ENCODE data around the gene KCNJ12.

KCNJ12 gene

DNA sequence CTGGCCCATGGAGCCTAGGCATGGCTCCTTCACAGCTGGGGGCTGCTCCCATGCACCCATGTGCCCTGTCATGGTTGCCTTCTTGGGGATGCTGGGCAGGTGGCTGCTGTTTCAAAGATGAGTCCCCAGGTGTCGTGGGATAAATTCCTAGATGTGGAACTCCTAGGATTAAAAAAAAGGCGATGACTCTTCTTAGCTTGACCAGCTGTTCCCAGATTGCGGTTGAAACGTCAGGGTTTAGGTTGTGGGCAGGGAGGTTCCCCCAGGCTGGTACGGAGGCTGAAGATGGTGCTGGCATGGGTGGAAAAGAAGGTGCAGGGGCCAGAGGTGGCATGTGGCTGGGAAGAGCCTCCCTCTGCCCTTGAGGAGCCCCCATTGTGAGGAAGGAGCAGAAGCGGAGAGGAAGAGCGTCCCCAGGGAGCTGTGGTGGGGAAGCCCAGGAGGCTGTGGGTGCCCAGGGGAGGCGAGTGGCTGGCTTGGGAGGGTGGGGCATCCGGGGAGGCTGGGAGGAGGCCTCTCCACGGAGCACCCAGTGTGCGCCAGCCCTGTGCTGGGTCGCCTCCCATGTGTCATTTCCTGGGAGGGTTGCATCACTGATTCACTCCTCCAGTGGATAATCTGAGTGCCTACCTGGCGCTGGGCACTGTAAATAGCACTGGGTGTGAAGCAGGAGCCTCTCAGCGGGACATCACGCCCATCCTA, 7.5 kb upstream of the KCNJ12 start:
- TF ChIP-seq, protein P1, sequence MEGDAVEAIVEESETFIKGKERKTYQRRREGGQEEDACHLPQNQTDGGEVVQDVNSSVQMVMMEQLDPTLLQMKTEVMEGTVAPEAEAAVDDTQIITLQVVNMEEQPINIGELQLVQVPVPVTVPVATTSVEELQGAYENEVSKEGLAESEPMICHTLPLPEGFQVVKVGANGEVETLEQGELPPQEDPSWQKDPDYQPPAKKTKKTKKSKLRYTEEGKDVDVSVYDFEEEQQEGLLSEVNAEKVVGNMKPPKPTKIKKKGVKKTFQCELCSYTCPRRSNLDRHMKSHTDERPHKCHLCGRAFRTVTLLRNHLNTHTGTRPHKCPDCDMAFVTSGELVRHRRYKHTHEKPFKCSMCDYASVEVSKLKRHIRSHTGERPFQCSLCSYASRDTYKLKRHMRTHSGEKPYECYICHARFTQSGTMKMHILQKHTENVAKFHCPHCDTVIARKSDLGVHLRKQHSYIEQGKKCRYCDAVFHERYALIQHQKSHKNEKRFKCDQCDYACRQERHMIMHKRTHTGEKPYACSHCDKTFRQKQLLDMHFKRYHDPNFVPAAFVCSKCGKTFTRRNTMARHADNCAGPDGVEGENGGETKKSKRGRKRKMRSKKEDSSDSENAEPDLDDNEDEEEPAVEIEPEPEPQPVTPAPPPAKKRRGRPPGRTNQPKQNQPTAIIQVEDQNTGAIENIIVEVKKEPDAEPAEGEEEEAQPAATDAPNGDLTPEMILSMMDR (IDR thresholded peaks at IDR 0.05) = no peak

DNA sequence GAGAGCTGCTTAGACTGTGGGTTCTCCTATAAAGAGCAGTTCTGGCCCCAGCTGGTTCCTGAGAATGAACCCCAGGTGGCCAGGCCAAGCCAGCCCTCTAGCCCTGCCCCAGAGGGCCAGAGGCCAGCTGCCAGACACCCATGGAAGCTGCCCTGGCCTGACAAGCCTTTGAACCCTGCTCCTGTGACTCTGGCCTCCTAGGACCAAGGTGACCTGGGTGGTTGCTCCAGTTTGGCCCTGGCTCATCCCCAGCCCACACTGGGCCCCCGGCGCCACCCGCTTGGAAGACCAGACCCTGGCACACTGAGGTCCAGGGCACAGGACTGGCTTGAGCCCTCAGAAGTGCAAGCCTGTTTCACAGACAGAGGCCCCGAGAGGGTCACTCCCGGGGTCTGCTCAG, 6.8 kb upstream of the KCNJ12 start:
- TF ChIP-seq, protein P1 (IDR thresholded peaks at IDR 0.05) = no peak

DNA sequence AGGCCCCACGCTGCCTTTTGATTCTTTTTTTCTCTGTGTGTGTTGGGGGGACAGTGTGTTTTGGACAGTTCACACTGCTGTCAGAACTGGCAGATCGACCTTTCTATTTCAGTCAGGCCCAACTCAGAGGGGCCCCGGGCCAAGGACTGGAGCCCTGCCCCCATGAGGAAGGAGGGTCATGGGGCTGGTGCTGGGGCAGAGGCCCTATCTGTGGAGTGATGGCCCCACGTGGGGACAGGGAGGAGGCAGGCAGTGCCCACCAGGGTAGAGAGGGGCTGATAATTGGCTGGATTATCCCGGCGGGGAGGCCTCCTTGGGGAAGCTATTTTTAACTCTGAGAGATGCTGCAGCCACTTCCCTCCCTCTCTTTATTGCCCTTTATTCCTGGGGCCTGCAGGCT, 5.7 kb upstream of the KCNJ12 start:
- TF ChIP-seq, protein P1 (IDR thresholded peaks at IDR 0.05) = no peak

DNA sequence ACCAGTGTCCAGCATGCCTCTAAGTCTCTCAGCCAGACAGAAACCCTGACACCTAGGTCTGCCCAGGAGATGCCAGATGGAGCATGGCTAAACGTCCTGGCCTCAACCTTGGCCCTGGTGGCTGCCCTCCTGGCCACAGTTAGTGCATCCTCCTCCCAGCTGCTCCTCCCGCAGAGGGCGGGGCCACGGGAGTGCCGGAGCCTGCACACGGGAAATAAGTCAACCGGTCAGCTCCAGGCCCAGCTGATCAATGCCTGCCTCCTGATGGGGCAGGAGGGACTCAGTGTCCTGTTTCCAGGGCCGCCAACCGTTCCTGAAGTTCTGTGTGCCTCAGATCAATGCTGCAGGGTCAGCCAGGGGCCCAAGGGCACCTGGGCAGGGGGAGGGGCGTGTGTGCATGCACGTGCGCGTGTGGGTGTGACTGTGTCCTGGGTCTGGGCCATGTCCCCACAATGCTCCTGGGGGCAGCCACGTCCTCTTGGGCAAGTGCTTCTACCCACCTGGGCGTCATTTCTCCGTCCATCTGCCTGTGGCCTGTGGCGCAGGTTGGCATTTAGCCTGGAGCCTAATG, 4.6 kb upstream of the KCNJ12 start:
- TF ChIP-seq, protein P1 (IDR thresholded peaks at IDR 0.05) = no peak

DNA sequence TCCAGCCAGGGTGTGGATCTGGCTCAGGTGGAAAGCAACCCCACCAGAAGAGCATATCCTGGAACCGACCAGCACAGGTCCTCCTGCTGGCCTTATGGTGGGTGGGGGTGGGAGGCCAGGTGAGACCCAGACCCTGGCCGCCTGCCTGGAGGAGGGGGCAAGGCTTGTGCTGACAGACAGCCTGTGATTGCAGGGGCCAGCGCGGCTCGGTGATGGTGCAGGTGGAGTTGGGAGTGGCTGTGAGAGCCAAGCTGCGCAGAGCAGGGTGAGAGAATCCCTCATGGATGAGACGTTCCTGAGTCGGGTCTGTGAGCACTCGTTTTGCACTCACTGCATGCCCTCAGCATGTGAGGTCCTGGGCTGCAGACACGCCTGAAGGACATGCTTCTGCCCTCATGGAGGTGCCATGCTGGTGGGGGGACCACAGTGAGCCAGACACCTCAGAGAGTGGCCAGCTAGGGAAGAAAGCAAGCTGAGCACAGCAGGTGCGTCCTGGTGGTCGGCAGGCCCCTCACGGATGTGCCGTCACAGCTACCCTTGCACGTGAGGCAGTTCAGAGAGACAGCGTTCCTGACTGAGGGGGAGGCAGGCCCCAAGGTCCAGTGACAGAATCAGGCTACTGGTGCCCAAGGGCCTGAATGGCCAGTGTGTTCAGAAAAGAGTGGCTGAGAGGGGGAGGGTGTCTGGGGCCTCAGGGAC, 3.8 kb upstream of the KCNJ12 start:
- TF ChIP-seq, protein P1 (IDR thresholded peaks at IDR 0.05) = no peak

DNA sequence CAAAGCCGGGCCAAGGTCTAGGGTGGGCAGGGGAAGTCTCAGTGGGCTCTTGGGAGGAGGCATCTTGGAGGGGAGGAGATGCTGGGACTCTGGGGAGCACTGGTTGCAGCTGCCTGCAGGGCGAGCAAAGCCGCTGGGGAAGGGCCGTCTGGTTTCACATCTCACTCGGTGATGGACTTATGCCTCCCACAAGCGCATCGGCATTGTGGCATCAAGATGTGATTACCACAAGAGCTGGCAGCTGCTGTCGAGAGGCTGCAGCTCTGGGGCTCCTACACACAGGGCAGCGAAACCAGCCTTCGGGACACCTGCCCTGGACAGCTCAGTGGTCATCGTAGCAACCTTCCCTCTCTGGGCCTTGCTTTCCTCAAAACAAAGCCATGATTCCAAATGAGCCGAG, 3.1 kb upstream of the KCNJ12 start:
- TF ChIP-seq, protein P1 (IDR thresholded peaks at IDR 0.05) = no peak

DNA sequence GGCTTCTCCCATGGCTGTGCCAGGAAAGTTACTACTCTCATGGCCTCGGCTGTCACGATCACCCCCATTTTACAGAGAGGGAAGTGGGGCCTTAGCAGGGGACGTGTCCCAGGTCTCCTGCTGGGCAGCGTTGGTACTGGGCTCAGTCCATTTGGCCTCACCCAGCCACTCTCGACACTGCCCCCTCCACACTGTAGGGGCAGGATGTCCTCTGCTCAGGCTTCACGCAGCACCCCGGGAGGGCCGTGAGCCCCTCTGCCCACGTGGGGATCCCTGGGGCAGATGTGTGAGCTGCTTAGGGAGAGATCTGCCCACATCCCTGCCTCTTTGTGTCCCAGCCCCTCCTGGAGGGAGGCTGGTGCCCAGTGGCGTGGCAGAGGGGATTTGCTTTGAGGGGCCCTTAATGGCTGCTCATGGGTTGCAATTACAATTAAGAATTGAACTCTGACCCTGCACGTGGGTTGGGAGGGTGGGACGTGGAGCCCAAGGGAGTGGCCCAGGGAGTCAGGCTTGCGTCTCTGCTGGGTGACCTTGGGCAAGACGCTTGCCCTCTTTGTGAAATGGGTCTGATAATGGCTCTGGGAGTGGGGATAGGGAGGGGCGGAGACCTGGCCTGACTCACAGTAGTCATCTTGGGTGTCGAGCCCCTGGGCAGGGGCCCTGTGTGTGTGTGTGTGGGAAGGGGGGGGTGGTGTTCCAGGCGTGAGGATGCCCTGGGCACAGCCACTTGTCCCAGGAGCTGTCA, 2.3 kb upstream of the KCNJ12 start:
- TF ChIP-seq, protein P1 (IDR thresholded peaks at IDR 0.05) = no peak
